ENCODE data around the gene PANX2. TPM values are rescaled to one million over a fixed set of nuclear protein-coding genes. Genes with fewer than 3 reads are reported as not detected.
A peak's percentile ranks its signal among the peaks of the same experiment; 100 is the strongest.
"Not testable (repeated sequence)": the region's sequence is repeated elsewhere in the genome, so short reads cannot be mapped to it uniquely, and the experiment has no call there.

PANX2 gene
- total RNA-seq, 1 donor from 2014 or later, result 0.58 TPM

- no peak for DNase-seq
- Histone ChIP-seq H3K36me3 (no peaks in the 10 kb centered on the region), H3K27me3 (ENCODE audit: low read depth) (peaks cover 59% of the 10 kb centered on the region), H3K4me3 (no peak overlapping the region), H3K4me1 (no peaks in the 10 kb centered on the region), H3K9me3 (replicated peaks) (no peaks in the 10 kb centered on the region), H3K27ac (replicated peaks) (no peak overlapping the region)
- intact Hi-C loops (cut with micrococcal nuclease), result no loop called here
- no peak for TF ChIP-seq CTCF (IDR thresholded peaks at IDR 0.05; ENCODE audit: borderline replicate concordance)
Measured at GRCh38 chr22:50162391-50162956, 8.1 kb upstream of the PANX2 start.

- Histone ChIP-seq H3K27me3 (ENCODE audit: low read depth) (peaks cover 50% of the 10 kb centered on the region), H3K27ac (replicated peaks) (no peak overlapping the region), H3K9me3 (replicated peaks) (no peaks in the 10 kb centered on the region), H3K4me3 (no peak overlapping the region), H3K4me1 (peaks cover 8% of the 10 kb centered on the region), H3K36me3 (no peaks in the 10 kb centered on the region)
- no peak for DNase-seq
- TF ChIP-seq CTCF (IDR thresholded peaks at IDR 0.05; ENCODE audit: borderline replicate concordance), result no peak
- intact Hi-C loops (cut with micrococcal nuclease), result no loop called here
Measured at GRCh38 chr22:50165436-50166123, 5.0 kb upstream of the PANX2 start.

GRCh38 chr22:50167689-50168489 lies 2.6 kb upstream of the PANX2 start:
- no peak for DNase-seq
- Histone ChIP-seq H3K27ac (replicated peaks) (no peak overlapping the region), H3K36me3 (no peaks in the 10 kb centered on the region), H3K9me3 (replicated peaks) (no peaks in the 10 kb centered on the region), H3K4me1 (peaks cover 13% of the 10 kb centered on the region), H3K27me3 (ENCODE audit: low read depth) (peaks cover 49% of the 10 kb centered on the region), H3K4me3 (no peak overlapping the region)
- TF ChIP-seq CTCF (IDR thresholded peaks at IDR 0.05; ENCODE audit: borderline replicate concordance), result no peak
- intact Hi-C loops (cut with micrococcal nuclease), result no loop called here

- peaks cover 50% of the 10 kb centered on the region for H3K27me3 ChIP-seq (ENCODE audit: low read depth)
- intact Hi-C loops (cut with micrococcal nuclease); H3K27ac ChIP-seq (replicated peaks); DNase-seq; H3K36me3 ChIP-seq; H3K4me3 ChIP-seq; H3K9me3 ChIP-seq (replicated peaks): not testable (repeated sequence)
- H3K4me1 ChIP-seq, result peaks cover 13% of the 10 kb centered on the region
Measured at GRCh38 chr22:50168490-50169180, 1.9 kb upstream of the PANX2 start.

GRCh38 chr22:50169181-50169759 lies 1.3 kb upstream of the PANX2 start:
- no peak for TF ChIP-seq CTCF (IDR thresholded peaks at IDR 0.05; ENCODE audit: borderline replicate concordance)
- H3K9me3 ChIP-seq (replicated peaks), result no peaks in the 10 kb centered on the region
- intact Hi-C loops (cut with micrococcal nuclease), result no loop called here
- DNase-seq, result no peak
- H3K36me3 ChIP-seq, result no peaks in the 10 kb centered on the region
- peaks cover 53% of the 10 kb centered on the region for H3K27me3 ChIP-seq (ENCODE audit: low read depth)
- peaks cover 13% of the 10 kb centered on the region for H3K4me1 ChIP-seq
- H3K27ac ChIP-seq (replicated peaks), result no peak overlapping the region
- H3K4me3 ChIP-seq, result peak overlapping the region; percentile 61

All from left ventricle myocardium inferior (tissue), 1 donor.